ENCODE results near the gene GON7.
"Not testable (repeated sequence)": the region's sequence is repeated elsewhere in the genome, so short reads cannot be mapped to it uniquely, and the experiment has no call there.

GON7 gene

GRCh38 chr14:93199031-93199430 lies 7.8 kb downstream of the GON7 start:
- DNase-seq (ENCODE audit: low spot score), result no peak

GRCh38 chr14:93195316-93195999 lies 11.4 kb downstream of the GON7 start:
- no peak for DNase-seq (ENCODE audit: low spot score)

- DNase-seq (ENCODE audit: low spot score), result no peak
Measured at GRCh38 chr14:93186956-93187355, 19.9 kb downstream of the GON7 start.

DNA sequence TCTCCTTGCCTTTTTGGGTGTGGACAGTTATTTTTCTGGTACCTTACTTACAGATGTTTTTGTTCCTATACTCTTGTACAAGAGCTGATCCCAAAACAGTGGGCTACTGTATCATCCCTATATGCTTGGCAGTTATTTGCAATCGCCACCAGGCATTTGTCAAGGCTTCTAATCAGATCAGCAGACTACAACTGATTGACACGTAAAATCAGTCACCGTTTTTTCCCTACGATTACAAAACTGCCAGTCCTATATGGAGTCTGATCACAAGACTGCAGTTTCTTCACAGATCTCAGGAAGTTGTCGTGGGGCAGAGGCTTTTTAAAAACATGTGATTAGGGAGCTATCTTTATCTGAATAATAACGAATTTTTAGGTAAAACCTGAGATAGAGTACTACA lies 20.4 kb downstream of the GON7 start:
- no peak for DNase-seq (ENCODE audit: low spot score)

GRCh38 chr14:93185349-93185720 lies 21.5 kb downstream of the GON7 start:
- no peak for DNase-seq (ENCODE audit: low spot score)

DNA sequence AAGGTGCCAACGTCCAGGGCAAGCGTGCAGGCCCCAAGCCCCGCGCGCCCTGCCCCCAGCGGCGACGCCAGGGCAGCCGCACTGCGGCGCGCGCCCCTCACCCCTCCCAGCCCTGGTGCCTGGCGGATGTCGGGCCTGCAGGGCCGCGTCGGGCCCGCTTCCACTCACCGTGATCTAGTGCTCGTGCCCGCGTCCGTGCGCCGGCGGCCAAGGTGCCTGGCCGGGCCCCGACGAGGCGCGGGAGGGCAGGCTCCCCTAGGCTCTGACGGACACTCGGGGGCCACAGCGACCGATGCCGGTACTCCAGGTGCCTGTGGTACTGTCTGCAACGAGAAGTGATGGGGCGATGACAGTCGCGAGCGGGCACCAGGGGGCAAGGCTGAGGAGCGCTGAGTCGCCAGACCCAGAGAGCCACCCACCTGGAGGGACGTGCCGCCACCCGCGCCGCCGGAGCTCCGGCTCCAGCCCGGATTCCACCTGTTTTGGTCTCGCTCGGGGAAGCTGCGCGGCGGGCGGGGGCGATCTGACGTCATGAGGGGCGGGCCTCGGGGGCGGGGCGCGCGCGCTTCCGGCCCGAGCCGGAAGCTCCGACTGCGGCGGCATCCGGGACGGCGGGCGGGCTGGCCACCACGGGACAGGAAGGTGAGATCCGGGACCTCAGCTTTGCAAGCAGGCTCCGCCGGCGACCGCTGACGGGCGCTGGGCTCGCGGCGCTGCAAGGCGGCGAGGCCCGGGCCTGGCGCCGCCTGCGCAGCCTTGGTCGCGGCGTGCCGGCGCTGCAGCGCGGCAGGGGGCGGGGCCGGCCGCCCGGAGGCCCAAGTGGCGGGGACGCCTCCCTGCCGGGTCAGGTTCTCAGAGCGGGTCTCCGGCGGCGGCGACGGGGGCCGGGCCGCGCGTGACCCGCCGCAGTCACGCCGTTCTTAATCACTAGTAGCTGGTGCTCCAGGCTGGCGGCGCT lies 22.2 kb downstream of the GON7 start, which contains the start of the genes LYSET and MOAP1:
TSS of gene LYSET (plus strand) at position 927 of the 958 bp plus-strand sequence. CDS start 89 bp downstream, outside the sequence.
TSS of gene MOAP1 (minus strand) at position 507 of the 958 bp plus-strand sequence. CDS start 655 bp downstream, outside the sequence.
- peak; percentile 85 for DNase-seq (ENCODE audit: low spot score)

GRCh38 chr14:93183596-93184317 lies 23.1 kb downstream of the GON7 start:
- DNase-seq (ENCODE audit: low spot score), result no peak

- DNase-seq (ENCODE audit: low spot score), result no peak
Measured at GRCh38 chr14:93175492-93175891, 31.4 kb downstream of the GON7 start.

DNA sequence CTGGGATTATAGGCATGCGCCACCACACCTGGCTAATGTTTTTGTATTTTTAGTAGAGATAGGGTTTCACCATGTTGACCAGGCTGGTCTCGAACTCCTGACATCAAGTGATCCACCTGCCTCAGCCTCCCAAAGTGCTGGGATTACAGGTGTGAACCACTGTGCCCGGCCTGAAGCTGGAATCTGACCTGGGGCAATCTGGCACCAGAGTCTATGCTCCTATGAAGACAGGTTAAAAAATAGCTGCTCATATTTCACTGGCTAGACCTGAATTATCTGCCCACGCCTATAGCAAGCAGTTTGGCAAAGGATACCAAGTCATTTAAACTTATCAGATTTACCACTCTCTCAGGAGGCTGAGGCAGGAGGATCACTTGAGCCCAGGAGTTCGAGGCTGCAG lies 32.1 kb downstream of the GON7 start:
- not testable (repeated sequence) for DNase-seq (ENCODE audit: low spot score)

DNA sequence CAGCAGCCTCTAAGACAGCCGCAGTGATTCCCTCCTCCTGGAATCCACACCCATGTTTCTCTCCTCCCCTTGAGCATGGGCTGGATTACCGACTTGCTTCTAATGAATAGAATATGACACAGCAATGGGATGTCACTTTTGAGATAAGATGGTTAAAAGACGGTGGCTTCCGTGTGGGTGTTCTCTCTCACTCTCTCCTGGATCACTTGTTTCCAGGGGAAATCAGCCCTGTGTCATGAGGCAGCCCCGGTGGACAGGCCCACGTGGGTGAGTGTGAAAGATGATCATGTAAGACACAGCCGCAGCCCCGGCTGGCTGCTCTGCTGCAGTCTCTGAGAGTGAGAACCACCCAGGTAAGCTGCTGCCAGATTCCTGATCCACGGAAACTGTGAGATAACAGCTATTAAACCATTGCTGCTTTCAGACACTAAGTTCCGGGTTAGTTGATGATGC lies 32.9 kb downstream of the GON7 start:
- DNase-seq (ENCODE audit: low spot score), result no peak

DNA sequence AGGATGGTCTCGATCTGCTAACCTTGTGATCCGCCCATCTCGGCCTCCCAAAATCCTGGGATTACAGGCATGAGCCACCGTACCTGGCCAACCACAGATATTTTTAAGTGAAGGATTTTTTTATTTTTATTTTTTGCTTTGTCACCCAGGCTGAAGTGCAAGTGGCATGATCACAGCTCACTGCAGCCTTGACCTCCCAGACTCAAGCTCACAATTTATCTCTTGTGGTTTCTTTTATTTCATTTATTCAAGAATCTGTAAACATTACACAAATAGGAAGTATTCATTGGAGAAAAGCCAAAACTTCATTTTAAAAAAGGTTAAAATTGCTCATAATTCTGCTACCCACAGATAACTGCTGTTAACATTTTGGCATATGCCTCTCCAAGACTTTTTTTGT lies 35.5 kb downstream of the GON7 start:
- DNase-seq (ENCODE audit: low spot score), result no peak

DNA sequence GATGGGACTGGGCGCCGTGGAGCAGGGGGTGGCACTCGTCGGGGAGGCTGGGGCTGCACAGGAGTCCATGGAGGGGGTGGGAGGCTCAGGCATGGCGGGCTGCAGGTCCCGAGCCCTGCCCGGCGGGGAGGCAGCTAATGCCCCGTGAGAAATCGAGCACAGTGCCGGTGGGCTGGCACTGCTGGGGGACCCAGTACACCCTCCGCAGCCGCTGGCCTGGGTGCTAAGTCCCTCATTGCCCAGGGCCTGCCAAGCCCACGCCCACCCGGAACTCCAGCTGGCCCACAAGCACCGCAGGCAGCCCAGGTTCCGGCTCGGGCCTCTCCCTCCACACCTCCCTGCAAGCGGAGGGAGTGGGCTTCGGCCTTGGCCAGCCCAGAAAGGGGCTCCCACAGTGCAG lies 36.7 kb downstream of the GON7 start:
- DNase-seq (ENCODE audit: low spot score), result not testable (repeated sequence)

GRCh38 chr14:93169619-93170018 lies 37.2 kb downstream of the GON7 start:
- not testable (repeated sequence) for DNase-seq (ENCODE audit: low spot score)

DNA sequence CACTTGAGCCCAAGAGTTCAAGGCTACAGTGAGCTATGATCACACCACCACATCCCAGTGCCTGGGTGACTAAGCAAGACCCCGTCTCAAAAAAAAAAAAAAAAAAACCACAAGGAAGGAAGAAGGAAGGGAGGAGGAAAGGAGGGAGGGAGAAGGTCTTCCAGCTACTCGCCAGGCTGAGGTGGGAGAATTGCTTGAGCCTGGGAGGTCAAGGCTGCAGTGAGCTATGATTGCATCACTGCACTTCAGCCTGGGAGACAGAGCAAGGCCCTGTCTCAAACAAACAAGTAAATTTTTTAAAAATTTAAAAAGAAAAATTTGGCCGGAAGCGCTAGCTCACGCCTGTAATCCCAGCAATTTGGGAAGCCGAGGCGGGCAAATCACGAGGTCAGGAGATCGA lies 38.3 kb downstream of the GON7 start:
- not testable (repeated sequence) for DNase-seq (ENCODE audit: low spot score)

DNA sequence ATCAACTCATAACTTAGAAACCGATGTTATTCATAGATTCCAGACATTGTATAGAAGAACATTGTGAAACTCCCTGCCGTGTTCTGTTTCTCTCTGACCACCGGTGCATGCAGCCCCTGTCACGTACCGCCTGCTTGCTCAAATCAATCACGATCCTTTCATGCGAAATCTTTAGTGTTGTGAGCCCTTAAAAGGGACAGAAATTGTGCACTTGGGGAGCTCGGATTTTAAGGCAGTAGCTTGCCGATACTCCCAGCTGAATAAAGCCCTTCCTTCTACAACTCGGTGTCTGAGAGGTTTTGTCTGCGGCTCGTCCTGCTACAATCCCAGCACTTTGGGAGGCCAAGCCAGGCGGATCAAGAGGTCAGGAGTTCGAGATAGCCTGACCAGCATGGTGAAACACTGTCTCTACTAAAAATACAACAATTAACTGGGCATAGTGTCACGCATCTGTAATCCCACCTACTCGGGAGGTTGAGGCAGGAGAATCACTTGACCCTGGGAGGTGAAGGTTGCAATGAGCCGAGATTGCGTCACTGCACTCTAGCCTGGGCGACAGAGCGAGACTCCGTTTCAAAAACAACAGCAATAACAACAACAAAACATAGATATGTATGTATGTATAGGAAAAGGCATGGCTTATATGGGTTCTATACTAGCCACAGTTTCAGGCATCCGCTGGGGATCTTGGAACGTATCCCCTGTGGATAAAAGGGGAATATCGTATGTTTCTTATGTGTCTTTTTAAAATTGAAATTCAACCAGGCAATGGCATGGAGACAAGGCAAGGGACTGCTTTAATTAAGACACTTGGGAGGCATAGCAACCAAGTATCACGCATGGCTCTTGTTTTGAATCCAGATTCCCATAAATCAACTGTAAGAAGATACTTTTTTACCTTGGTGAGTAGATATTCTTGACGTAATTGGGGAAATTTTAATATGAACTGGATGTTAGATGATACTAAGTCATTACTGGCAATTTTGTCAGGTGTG lies 41.3 kb downstream of the GON7 start:
- not testable (repeated sequence) for DNase-seq (ENCODE audit: low spot score)

GRCh38 chr14:93163564-93163963 lies 43.3 kb downstream of the GON7 start:
- DNase-seq (ENCODE audit: low spot score), result no peak

DNA sequence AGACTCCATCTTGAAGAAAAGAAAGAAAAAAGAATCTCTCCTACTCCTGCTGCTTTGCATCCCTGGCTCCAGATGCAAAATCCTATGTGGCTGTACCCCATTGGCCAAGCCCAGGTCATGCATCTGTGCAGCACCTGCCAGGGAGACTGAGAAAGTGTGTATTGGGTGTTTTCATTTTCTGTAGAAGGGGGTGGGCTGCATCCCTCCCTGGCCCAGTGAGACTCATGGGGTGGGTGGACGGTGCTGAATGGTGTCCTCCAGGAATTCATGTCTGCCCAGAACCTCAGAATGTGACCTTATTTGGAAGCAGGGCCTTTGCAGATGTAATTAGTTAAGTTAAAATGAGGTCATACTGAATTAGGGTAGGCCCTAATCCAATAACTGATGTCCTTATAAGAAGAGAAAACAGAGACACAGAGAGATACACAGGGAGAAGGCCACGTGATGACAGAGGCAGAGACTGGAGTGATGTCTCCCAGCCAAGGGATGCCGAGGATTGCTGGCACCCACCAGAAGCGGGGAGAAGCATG lies 45.4 kb downstream of the GON7 start:
- DNase-seq (ENCODE audit: low spot score), result no peak

- peak; percentile 36 for DNase-seq (ENCODE audit: low spot score)
Measured at GRCh38 chr14:93160353-93160801, 46.5 kb downstream of the GON7 start.

- DNase-seq (ENCODE audit: low spot score), result not testable (repeated sequence)
Measured at GRCh38 chr14:93159625-93160352, 47.1 kb downstream of the GON7 start.

DNA sequence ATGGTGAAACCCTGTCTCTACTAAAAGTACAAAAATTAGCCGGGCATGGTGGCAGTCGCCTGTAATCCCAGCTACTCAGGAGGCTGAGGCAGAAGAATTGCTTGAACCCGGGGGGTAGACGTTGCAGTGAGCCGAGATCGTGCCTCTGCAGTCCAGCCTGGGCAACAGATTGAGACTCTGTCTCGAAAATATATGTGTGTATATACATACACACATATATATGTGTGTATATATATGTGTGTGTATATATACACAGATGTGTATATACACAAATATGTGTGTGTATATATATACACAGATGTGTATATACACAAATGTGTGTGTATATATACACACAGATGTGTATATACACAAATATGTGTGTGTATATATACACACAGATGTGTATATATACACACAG lies 48.5 kb downstream of the GON7 start:
- not testable (repeated sequence) for DNase-seq (ENCODE audit: low spot score)
